Measurements from ENCODE around the gene PDCD7.
"Not testable (repeated sequence)": the region's sequence is repeated elsewhere in the genome, so short reads cannot be mapped to it uniquely, and the experiment has no call there.

PDCD7 gene

DNA sequence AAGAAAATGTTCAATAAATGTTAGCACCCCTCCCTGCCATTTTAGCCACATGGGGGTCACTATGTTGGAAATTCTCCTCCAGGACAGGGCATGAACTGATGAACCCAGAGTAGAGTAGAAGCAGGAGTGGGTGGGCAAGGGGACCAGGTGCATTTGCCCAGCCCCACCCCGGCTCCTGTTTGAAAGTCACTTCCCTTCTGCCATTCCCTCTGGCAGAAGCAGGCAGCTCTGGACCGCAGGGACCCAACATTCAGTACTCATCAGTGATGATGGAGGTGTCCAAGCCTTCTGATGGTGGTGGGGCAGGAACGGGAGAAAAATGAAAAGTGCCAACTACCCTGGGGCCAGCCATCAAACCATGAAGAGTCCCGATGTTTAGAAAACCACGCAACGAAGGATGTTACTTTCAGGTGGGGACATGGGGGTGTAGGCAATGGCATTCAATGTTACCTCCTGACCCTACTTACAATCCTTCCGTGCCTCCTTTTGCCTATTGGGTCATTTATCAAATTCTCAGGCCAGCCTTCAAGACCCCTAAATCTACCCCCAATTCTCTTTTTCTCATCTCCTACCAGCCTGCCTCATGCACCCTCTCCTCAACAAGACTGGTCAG, 35.9 kb downstream of the PDCD7 start:
- TF ChIP-seq, protein P1, sequence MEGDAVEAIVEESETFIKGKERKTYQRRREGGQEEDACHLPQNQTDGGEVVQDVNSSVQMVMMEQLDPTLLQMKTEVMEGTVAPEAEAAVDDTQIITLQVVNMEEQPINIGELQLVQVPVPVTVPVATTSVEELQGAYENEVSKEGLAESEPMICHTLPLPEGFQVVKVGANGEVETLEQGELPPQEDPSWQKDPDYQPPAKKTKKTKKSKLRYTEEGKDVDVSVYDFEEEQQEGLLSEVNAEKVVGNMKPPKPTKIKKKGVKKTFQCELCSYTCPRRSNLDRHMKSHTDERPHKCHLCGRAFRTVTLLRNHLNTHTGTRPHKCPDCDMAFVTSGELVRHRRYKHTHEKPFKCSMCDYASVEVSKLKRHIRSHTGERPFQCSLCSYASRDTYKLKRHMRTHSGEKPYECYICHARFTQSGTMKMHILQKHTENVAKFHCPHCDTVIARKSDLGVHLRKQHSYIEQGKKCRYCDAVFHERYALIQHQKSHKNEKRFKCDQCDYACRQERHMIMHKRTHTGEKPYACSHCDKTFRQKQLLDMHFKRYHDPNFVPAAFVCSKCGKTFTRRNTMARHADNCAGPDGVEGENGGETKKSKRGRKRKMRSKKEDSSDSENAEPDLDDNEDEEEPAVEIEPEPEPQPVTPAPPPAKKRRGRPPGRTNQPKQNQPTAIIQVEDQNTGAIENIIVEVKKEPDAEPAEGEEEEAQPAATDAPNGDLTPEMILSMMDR (IDR thresholded peaks at IDR 0.05; ENCODE audit: low read depth, low read length, missing control alignments), result no peak
- no peak overlapping the region for H3K4me3 ChIP-seq (ENCODE audit: low read depth, low read length)
- DNase-seq (ENCODE audit: low read depth), result no peak
- in situ Hi-C loops (cut with HindIII; ENCODE audit: low sequenced_read_pairs), result no loop called here

DNA sequence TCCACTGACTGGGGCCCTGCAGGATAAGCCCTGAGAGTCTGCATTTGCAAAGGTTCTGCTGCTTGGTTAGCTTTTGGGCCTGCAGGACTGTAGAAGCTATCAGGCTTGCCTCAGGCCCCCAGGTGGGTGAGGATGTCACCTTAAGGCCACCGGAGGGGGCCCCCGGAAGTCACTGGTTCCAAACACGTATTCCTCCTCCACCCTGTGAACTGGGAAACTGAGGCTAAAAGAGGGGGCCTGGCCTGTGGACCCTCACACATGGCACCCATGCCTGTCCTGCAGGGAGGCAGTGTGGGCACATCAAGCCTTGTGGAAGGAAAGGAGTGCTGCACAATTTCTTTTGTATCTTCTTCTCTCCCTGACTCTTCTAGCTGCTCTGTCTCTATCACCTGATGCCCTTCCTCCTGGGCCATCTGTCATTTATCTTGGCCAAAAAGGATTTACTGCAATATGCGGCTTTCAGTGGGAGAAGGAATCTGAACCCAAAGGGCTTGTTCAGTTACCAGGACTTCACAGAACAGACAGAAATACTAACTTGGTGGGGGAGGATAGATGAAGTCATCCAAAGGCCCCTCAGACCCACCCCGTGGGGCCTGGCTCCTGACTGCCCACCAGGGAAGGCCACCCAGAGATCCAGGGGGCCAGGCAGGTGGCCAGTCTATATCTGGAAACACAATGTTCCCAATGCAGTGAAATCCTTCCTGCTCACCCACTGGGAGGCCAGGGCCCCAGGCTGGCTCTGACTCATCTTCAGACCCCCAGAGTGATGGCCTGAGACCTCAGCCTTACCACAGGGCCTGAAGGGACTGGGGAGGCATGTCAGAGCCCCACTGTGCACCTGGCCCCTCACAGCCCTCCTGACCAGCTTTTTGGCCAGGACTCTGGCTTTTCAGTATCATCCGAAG, 36.9 kb downstream of the PDCD7 start:
- in situ Hi-C loops (cut with HindIII; ENCODE audit: low sequenced_read_pairs), result no loop called here
- TF ChIP-seq, protein P1 (IDR thresholded peaks at IDR 0.05; ENCODE audit: low read depth, low read length, missing control alignments), result no peak
- H3K4me3 ChIP-seq (ENCODE audit: low read depth, low read length), result no peak overlapping the region
- no peak for DNase-seq (ENCODE audit: low read depth)

DNA sequence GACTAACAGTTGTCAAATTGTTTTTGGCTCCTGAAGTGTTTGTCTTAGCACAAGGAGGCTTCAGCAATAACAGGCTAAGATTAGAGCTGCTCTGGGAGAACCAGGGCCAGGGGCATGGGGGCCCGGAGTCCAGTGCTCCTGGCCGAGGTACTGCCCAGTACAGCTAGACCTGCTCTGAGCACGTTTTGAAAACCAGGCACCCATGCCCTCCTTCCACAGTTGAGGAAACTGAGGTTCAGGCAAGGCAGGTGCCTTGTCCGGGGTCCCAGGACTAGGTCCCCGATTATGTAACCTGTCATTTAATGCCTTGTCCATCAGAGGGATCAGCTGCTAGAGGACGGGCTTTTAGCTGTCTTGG, 37.9 kb downstream of the PDCD7 start:
- TF ChIP-seq, protein P1 (IDR thresholded peaks at IDR 0.05; ENCODE audit: low read depth, low read length, missing control alignments), result no peak
- H3K4me3 ChIP-seq (ENCODE audit: low read depth, low read length), result no peak overlapping the region
- no peak for DNase-seq (ENCODE audit: low read depth)
- in situ Hi-C loops (cut with HindIII; ENCODE audit: low sequenced_read_pairs), result no loop called here

DNA sequence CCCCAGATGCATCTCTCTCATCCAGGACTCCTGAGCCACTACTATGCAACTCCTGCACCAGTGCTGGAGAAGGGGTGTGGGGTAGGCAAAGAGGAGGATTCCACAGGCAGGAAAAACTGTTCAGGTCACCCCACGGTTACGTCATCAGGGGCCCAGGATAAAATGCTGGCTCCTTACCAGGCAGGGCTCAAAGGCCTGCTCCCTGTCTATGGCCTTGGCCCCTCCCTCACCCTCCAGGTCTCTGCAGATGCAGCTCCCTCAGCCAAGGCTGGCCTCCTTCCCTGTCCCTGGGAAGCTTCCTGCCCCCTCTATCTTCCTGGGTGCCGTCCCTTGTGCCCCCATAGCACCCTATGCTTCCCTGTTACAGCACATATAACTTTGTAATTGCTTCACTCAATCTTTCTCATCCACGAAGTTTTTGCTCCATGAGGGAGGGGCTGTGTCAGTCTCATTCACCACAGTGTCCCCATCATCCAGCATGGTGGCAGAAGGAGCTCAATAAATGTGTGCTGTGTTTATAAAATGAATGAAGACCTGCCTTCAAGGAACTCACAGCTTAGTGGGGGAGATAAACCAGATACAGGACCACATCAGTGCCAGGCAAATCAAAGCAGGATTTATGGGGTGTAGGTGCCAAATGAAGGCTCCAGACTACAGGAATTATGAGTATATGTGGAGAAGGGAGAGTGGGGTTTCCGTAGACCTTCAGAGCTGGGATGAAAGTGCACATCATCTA, 38.4 kb downstream of the PDCD7 start:
- in situ Hi-C loops (cut with HindIII; ENCODE audit: low sequenced_read_pairs), result no loop called here
- no peak for DNase-seq (ENCODE audit: low read depth)
- TF ChIP-seq, protein P1 (IDR thresholded peaks at IDR 0.05; ENCODE audit: low read depth, low read length, missing control alignments), result no peak
- no peak overlapping the region for H3K4me3 ChIP-seq (ENCODE audit: low read depth, low read length)

DNA sequence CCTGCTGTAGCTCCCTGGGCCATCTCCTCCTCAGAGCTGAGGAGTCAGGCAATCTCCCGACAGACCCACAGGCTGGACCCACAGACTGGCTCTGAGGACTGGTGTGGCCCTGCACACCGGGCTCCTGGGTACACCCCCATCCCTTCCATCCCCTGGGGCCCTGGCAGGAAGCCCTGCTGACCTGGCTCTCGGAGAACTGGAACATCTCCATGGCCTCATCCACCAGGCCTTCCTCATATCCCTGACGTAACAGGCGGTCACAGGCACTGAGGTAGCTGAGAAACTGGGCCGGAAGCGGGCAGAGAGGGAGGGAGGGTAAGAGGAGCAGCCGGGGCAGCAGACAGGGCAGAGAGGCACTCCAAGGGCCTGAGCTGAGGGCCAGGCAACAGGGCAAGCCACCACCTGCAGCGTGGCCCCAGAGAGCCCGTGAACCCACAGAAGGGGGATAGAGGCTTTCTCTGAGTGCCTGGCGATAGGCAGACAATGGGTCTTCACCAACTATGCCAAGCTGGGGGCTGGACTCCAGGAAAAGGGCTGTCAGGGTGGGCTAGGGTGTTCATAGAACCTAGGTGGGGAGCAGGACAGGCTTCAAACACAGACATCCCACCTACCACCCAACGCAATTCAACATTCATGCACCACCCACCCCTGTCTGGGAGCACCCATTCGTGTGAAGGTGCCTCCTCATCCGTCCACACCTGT, 39.2 kb downstream of the PDCD7 start:
- no peak for DNase-seq (ENCODE audit: low read depth)
- TF ChIP-seq, protein P1 (IDR thresholded peaks at IDR 0.05; ENCODE audit: low read depth, low read length, missing control alignments), result no peak
- H3K4me3 ChIP-seq (ENCODE audit: low read depth, low read length), result no peak overlapping the region
- in situ Hi-C loops (cut with HindIII; ENCODE audit: low sequenced_read_pairs), result no loop called here

DNA sequence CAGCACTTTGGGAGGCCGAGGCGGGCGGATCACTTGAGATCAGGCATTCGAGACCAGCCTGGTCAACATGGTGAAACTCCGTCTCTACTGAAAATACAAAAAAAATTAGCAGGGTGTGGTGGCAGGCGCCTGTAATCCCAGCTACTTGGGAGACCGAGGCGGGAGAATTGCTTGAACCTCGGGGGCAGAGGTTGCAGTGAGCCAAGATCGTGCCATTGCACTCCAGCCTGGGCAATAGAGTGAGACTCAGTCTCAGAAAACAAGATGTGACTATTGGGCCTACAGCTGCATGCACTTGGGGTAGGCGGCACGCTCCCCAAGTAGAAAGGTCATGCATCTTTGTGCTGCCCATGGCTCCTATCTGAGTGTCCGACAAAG, 39.8 kb downstream of the PDCD7 start:
- DNase-seq (ENCODE audit: low read depth); H3K4me3 ChIP-seq (ENCODE audit: low read depth, low read length); in situ Hi-C loops (cut with HindIII; ENCODE audit: low sequenced_read_pairs): not testable (repeated sequence)
